SK-N-SH treated with all-trans-retinoic acid at 6 μM for 48 hours (cell line): ENCODE measurements around the gene XPNPEP2.

Experiments used
- ATAC-seq: fragments of 200-7000 bp; cut with Tn5 transposase; 3 replicates; pipeline ENCODE4 v1.9.1; 2020; ENCODE audit warnings: mild to moderate bottlenecking, moderate library complexity
- ARNTL ChIP-seq: fragments of 450-650 bp; formaldehyde crosslinking; IDR thresholded peaks from 2 replicates; pipeline ENCODE4 v1.5.0; 2020; ENCODE audit warnings: low read depth, mild to moderate bottlenecking, moderate library complexity, borderline replicate concordance
- BACH2 ChIP-seq: fragments of 250-450 bp; sonication (Bioruptor Pico); IDR thresholded peaks from 2 replicates; pipeline ENCODE4 v1.9.0; 2021; ENCODE audit warnings: mild to moderate bottlenecking, borderline replicate concordance
- CREB5 ChIP-seq: fragments of 250-450 bp; sonication (Bioruptor Pico); IDR thresholded peaks from 2 replicates; pipeline ENCODE4 v1.5.1; 2020; ENCODE audit warnings: low read depth, mild to moderate bottlenecking, moderate library complexity
- CSDC2 ChIP-seq: fragments of 250-450 bp; sonication (Bioruptor Pico); IDR thresholded peaks from 2 replicates; pipeline ENCODE4 v1.5.0; 2020; ENCODE audit warnings: mild to moderate bottlenecking, moderate library complexity
- ESRRG ChIP-seq: fragments of 250-450 bp; sonication (Bioruptor Pico); IDR thresholded peaks from 2 replicates; pipeline ENCODE4 v1.6.1; 2021; ENCODE audit warnings: mild to moderate bottlenecking
- GLIS3 ChIP-seq: fragments of 250-450 bp; sonication (Bioruptor Pico); IDR thresholded peaks from 2 replicates; pipeline ENCODE4 v1.5.0; 2020; ENCODE audit warnings: mild to moderate bottlenecking, moderate library complexity
- ISL1 ChIP-seq: fragments of 250-450 bp; sonication (Bioruptor Pico); IDR thresholded peaks from 2 replicates; pipeline ENCODE4 v2.1.2; 2022; ENCODE audit warnings: mild to moderate bottlenecking, moderate library complexity
- OSR1 ChIP-seq: fragments of 250-450 bp; sonication (Bioruptor Pico); IDR thresholded peaks from 2 replicates; pipeline ENCODE4 v1.8.0; 2022; ENCODE audit warnings: moderate library complexity, mild to moderate bottlenecking, inconsistent platforms
- PATZ1 ChIP-seq: fragments of 250-450 bp; sonication (Bioruptor Pico); IDR thresholded peaks from 2 replicates; pipeline ENCODE4 v1.8.0; 2020; ENCODE audit warnings: mild to moderate bottlenecking, moderate library complexity, borderline replicate concordance
- POU6F1 ChIP-seq: fragments of 250-450 bp; sonication (Bioruptor Pico); IDR thresholded peaks from 2 replicates; pipeline ENCODE4 v1.8.0; 2021; ENCODE audit warnings: low read depth, mild to moderate bottlenecking, moderate library complexity, borderline replicate concordance
- PPARA ChIP-seq: fragments of 250-450 bp; sonication (Bioruptor Pico); IDR thresholded peaks from 2 replicates; pipeline ENCODE4 v1.5.0; 2020; ENCODE audit warnings: mild to moderate bottlenecking, borderline replicate concordance
- SNAI2 ChIP-seq: fragments of 250-450 bp; sonication (Bioruptor Pico); IDR thresholded peaks from 2 replicates; pipeline ENCODE4 v1.5.0; 2020; ENCODE audit warnings: mild to moderate bottlenecking, moderate library complexity
- TCF4 ChIP-seq: fragments of 250-450 bp; sonication (Bioruptor Pico); IDR thresholded peaks from 2 replicates; pipeline ENCODE4 v1.8.0; 2021; ENCODE audit warnings: mild to moderate bottlenecking, moderate library complexity, borderline replicate concordance
- TOX ChIP-seq: fragments of 250-450 bp; sonication (Bioruptor Pico); IDR thresholded peaks from 2 replicates; pipeline ENCODE4 v1.8.0; 2021; ENCODE audit warnings: mild to moderate bottlenecking, moderate library complexity, borderline replicate concordance
- ZC3H10 ChIP-seq: fragments of 250-450 bp; sonication (Bioruptor Pico); IDR thresholded peaks from 2 replicates; pipeline ENCODE4 v1.5.1; 2021; ENCODE audit warnings: mild to moderate bottlenecking, moderate library complexity
- ZFP3 ChIP-seq: fragments of 250-450 bp; sonication (Bioruptor Pico); IDR thresholded peaks from 2 replicates; pipeline ENCODE4 v1.5.0; 2020; ENCODE audit warnings: mild to moderate bottlenecking, moderate library complexity
- ZFP30 ChIP-seq: fragments of 450-650 bp; formaldehyde crosslinking; IDR thresholded peaks from 2 replicates; pipeline ENCODE4 v1.5.0; 2022; ENCODE audit warnings: mild to moderate bottlenecking, moderate library complexity
- ZNF565 ChIP-seq: fragments of 450-650 bp; formaldehyde crosslinking; conservative IDR thresholded peaks from 2 replicates; pipeline ENCODE4 v1.5.0; 2020; ENCODE audit warnings: low read depth, mild to moderate bottlenecking, moderate library complexity
- ZNF70 ChIP-seq: fragments of 450-650 bp; formaldehyde crosslinking; IDR thresholded peaks from 2 replicates; pipeline ENCODE4 v1.5.0; 2020; ENCODE audit warnings: mild to moderate bottlenecking, moderate library complexity
- ZNF8 ChIP-seq: fragments of 450-650 bp; formaldehyde crosslinking; IDR thresholded peaks from 2 replicates; pipeline ENCODE4 v1.5.0; 2020; ENCODE audit warnings: mild to moderate bottlenecking, moderate library complexity
- TF ChIP-seq, protein P1 (sequence below): fragments of 250-450 bp; sonication (Bioruptor Pico); IDR thresholded peaks from 2 replicates; pipeline ENCODE4 v1.5.0; 2020; ENCODE audit warnings: mild to moderate bottlenecking, moderate library complexity
- TF ChIP-seq, protein P2 (sequence below): fragments of 250-450 bp; sonication (Bioruptor Pico); IDR thresholded peaks from 2 replicates; pipeline ENCODE4 v1.5.1; 2021; ENCODE audit warnings: mild to moderate bottlenecking, moderate library complexity

Gene XPNPEP2

GRCh38 chrX:129793604-129794191, 54.9 kb downstream of the XPNPEP2 start:
- ATAC-seq: no peak
- TF ChIP-seq SNAI2 (CRISPR knock-in tag) (no peak), ZFP3 (CRISPR knock-in tag) (no peak), TCF4 (no peak), ZNF70 (CRISPR knock-in tag) (no peak), CSDC2 (CRISPR knock-in tag) (no peak), ZFP30 (no peak), GLIS3 (CRISPR knock-in tag) (no peak), TOX (CRISPR knock-in tag) (no peak), OSR1 (CRISPR knock-in tag) (no peak), ZNF565 (no peak), ZNF8 (CRISPR knock-in tag) (no peak), ESRRG (no peak)
- TF ChIP-seq, protein P1, sequence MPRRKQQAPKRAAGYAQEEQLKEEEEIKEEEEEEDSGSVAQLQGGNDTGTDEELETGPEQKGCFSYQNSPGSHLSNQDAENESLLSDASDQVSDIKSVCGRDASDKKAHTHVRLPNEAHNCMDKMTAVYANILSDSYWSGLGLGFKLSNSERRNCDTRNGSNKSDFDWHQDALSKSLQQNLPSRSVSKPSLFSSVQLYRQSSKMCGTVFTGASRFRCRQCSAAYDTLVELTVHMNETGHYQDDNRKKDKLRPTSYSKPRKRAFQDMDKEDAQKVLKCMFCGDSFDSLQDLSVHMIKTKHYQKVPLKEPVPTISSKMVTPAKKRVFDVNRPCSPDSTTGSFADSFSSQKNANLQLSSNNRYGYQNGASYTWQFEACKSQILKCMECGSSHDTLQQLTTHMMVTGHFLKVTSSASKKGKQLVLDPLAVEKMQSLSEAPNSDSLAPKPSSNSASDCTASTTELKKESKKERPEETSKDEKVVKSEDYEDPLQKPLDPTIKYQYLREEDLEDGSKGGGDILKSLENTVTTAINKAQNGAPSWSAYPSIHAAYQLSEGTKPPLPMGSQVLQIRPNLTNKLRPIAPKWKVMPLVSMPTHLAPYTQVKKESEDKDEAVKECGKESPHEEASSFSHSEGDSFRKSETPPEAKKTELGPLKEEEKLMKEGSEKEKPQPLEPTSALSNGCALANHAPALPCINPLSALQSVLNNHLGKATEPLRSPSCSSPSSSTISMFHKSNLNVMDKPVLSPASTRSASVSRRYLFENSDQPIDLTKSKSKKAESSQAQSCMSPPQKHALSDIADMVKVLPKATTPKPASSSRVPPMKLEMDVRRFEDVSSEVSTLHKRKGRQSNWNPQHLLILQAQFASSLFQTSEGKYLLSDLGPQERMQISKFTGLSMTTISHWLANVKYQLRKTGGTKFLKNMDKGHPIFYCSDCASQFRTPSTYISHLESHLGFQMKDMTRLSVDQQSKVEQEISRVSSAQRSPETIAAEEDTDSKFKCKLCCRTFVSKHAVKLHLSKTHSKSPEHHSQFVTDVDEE (CRISPR knock-in tag): no peak
- TF ChIP-seq, protein P2, sequence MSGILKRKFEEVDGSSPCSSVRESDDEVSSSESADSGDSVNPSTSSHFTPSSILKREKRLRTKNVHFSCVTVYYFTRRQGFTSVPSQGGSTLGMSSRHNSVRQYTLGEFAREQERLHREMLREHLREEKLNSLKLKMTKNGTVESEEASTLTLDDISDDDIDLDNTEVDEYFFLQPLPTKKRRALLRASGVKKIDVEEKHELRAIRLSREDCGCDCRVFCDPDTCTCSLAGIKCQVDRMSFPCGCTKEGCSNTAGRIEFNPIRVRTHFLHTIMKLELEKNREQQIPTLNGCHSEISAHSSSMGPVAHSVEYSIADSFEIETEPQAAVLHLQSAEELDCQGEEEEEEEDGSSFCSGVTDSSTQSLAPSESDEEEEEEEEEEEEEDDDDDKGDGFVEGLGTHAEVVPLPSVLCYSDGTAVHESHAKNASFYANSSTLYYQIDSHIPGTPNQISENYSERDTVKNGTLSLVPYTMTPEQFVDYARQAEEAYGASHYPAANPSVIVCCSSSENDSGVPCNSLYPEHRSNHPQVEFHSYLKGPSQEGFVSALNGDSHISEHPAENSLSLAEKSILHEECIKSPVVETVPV (CRISPR knock-in tag): no peak
- TF ChIP-seq, all 23 proteins: peak for 0

- TF ChIP-seq ISL1: no peak
- no peak for TF ChIP-seq ZFP3 (CRISPR knock-in tag)
- no peak for TF ChIP-seq SNAI2 (CRISPR knock-in tag)
- TF ChIP-seq, protein P1 (CRISPR knock-in tag): no peak
- no peak for TF ChIP-seq ZNF565
- TF ChIP-seq PATZ1 (CRISPR knock-in tag): no peak
- ATAC-seq: no peak
Observed at GRCh38 chrX:129795584-129795983, 56.8 kb downstream of the XPNPEP2 start.

- ATAC-seq: no peak
- TF ChIP-seq CSDC2 (CRISPR knock-in tag) (no peak), ZNF565 (no peak), ZFP30 (no peak), ARNTL (CRISPR knock-in tag) (no peak), CREB5 (CRISPR knock-in tag) (no peak), ZNF70 (CRISPR knock-in tag) (no peak), TCF4 (no peak), GLIS3 (CRISPR knock-in tag) (no peak), BACH2 (CRISPR knock-in tag) (no peak), ZNF8 (CRISPR knock-in tag) (no peak), OSR1 (CRISPR knock-in tag) (no peak), SNAI2 (CRISPR knock-in tag) (no peak), POU6F1 (CRISPR knock-in tag) (no peak), ESRRG (no peak), PPARA (no peak), ZC3H10 (CRISPR knock-in tag) (no peak)
- TF ChIP-seq, protein P2 (CRISPR knock-in tag): no peak
Observed at GRCh38 chrX:129797251-129797906, 58.6 kb downstream of the XPNPEP2 start.
